DND-41 (cell line): ENCODE measurements around the gene GADL1.

Experiments used
- ATAC-seq: fragments of 200-7000 bp; cut with Tn5 transposase; 3 replicates; pipeline ENCODE4 v1.9.1; 2021; ENCODE audit warnings: low read depth; ENCODE audit not compliant: insufficient read depth
- DNase-seq: peaks from one replicate; pipeline ENCODE4 v3.0.0-alpha.2; 2020
- H2AFZ ChIP-seq: 2 replicates; pipeline ENCODE4 v1.6.0; 2012; ENCODE audit warnings: low read depth, low read length
- H3K27ac ChIP-seq: 2 replicates; pipeline ENCODE4 v1.5.1; 2012; ENCODE audit warnings: low read length, inconsistent platforms
- H3K27me3 ChIP-seq: fragments of 200-600 bp; sonication (generic); 2 replicates; pipeline ENCODE4 v1.6.0; 2012; ENCODE audit warnings: low read length, mild to moderate bottlenecking, inconsistent platforms; ENCODE audit not compliant: insufficient read depth, poor library complexity
- H3K36me3 ChIP-seq: 2 replicates; pipeline ENCODE4 v1.5.1; 2012; ENCODE audit warnings: low read length, inconsistent platforms; ENCODE audit not compliant: insufficient read depth
- H3K4me1 ChIP-seq: 2 replicates; pipeline ENCODE4 v1.5.1; 2012; ENCODE audit warnings: mild to moderate bottlenecking, low read length; ENCODE audit not compliant: insufficient read depth
- H3K4me2 ChIP-seq: 2 replicates; pipeline ENCODE4 v1.6.0; 2012; ENCODE audit warnings: mild to moderate bottlenecking, moderate library complexity, low read length, inconsistent platforms; ENCODE audit not compliant: insufficient read depth
- H3K4me3 ChIP-seq, 2 experiments: fragments of 200-600 bp in 1 of 2; shearing (Covaris generic) in 1 of 2; 2 replicates each; pipeline ENCODE4 v1.5.1; 2012 to 2016; ENCODE audit warnings: inconsistent platforms in 2 of 2, low read length in 2 of 2, mild to moderate bottlenecking in 2 of 2, low read depth in 1 of 2, moderate library complexity in 1 of 2
- H3K79me2 ChIP-seq: 2 replicates; pipeline ENCODE4 v1.6.0; 2012; ENCODE audit warnings: low read length, inconsistent platforms; ENCODE audit not compliant: insufficient read depth
- H3K9ac ChIP-seq: 2 replicates; pipeline ENCODE4 v1.6.0; 2012; ENCODE audit warnings: low read depth, mild to moderate bottlenecking, inconsistent platforms, low read length, moderate library complexity
- H3K9me3 ChIP-seq: 2 replicates; pipeline ENCODE4 v1.5.1; 2012; ENCODE audit warnings: low read length, moderate library complexity, mild to moderate bottlenecking, inconsistent platforms; ENCODE audit not compliant: insufficient read depth, severe bottlenecking
- H4K20me1 ChIP-seq: 2 replicates; pipeline ENCODE4 v1.6.0; 2012; ENCODE audit warnings: low read length; ENCODE audit not compliant: insufficient read depth
- EZH2 ChIP-seq: IDR thresholded peaks from 3 replicates; pipeline ENCODE4 v1.6.1; 2012; ENCODE audit warnings: borderline replicate concordance, low read depth, mild to moderate bottlenecking, moderate library complexity, low read length, inconsistent platforms; ENCODE audit not compliant: severe bottlenecking
- TF ChIP-seq, protein P1 (sequence below): IDR thresholded peaks from 2 replicates; pipeline ENCODE4 v1.5.1; 2012; ENCODE audit warnings: borderline replicate concordance, low read length, moderate library complexity, mild to moderate bottlenecking; ENCODE audit not compliant: poor library complexity, severe bottlenecking; ENCODE audit errors: extremely low read depth

The GADL1 gene

DNA sequence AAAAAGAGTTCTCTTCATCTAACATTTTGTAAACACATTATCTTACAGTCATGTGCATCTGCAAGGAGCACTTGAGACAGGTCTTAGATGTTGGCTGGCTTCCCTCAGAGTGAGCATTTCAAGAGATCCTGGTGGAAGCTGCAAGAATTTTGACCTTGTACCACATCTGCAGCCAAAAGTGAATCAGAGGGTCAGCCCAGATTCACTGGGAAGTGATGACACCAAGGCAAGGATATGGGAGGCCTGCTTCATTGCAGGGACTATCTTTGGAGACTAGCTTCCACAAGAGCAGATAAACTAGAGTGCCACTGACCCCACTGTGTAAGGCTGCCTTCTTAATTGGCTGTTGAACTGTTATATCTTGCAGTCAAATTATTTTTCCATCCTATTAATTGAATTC lies 21.3 kb upstream of the GADL1 start:
- H4K20me1 ChIP-seq, result no peaks in the 10 kb centered on the region
- ATAC-seq, result no peak
- TF ChIP-seq EZH2, result no peak
- TF ChIP-seq, protein P1, sequence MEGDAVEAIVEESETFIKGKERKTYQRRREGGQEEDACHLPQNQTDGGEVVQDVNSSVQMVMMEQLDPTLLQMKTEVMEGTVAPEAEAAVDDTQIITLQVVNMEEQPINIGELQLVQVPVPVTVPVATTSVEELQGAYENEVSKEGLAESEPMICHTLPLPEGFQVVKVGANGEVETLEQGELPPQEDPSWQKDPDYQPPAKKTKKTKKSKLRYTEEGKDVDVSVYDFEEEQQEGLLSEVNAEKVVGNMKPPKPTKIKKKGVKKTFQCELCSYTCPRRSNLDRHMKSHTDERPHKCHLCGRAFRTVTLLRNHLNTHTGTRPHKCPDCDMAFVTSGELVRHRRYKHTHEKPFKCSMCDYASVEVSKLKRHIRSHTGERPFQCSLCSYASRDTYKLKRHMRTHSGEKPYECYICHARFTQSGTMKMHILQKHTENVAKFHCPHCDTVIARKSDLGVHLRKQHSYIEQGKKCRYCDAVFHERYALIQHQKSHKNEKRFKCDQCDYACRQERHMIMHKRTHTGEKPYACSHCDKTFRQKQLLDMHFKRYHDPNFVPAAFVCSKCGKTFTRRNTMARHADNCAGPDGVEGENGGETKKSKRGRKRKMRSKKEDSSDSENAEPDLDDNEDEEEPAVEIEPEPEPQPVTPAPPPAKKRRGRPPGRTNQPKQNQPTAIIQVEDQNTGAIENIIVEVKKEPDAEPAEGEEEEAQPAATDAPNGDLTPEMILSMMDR, result no peak
- H3K9ac ChIP-seq, result no peak overlapping the region
- H3K4me2 ChIP-seq, result no peak overlapping the region
- DNase-seq, result no peak
- H3K27me3 ChIP-seq, result no peaks in the 10 kb centered on the region
- no peak overlapping the region for H3K4me3 ChIP-seq
- H3K27ac ChIP-seq, result no peak overlapping the region
- H3K9me3 ChIP-seq, result no peaks in the 10 kb centered on the region
- no peaks in the 10 kb centered on the region for H3K79me2 ChIP-seq
- no peaks in the 10 kb centered on the region for H3K4me1 ChIP-seq
- no peaks in the 10 kb centered on the region for H3K36me3 ChIP-seq
- no peak overlapping the region for H2AFZ ChIP-seq

DNA sequence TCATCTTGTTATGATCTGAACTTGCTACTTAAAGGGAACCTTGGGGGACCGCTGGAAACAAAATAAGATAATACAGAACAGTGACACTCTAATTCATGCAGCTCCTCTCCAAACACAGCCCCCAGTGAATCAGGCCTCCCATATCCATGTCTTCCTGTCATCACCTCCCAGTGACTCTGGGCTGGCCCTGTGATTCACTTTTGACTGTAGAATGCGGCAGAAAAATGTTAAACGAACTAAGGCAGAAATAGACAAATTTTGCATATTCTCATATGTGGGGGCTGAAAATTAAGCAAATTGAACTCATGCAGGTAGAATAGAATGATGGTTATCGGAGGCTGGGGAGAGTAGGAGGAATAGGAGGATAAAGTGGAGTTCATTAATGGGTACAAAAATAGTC lies 20.2 kb upstream of the GADL1 start:
- no peak overlapping the region for H3K9ac ChIP-seq
- H3K4me2 ChIP-seq, result no peak overlapping the region
- H3K9me3 ChIP-seq, result no peaks in the 10 kb centered on the region
- no peaks in the 10 kb centered on the region for H4K20me1 ChIP-seq
- TF ChIP-seq, protein P1, result no peak
- no peak for TF ChIP-seq EZH2
- H3K79me2 ChIP-seq, result no peaks in the 10 kb centered on the region
- H3K27me3 ChIP-seq, result no peaks in the 10 kb centered on the region
- H2AFZ ChIP-seq, result no peak overlapping the region
- DNase-seq (no peak), ATAC-seq (no peak)
- no peak overlapping the region for H3K4me3 ChIP-seq
- H3K4me1 ChIP-seq, result no peaks in the 10 kb centered on the region
- no peak overlapping the region for H3K27ac ChIP-seq
- H3K36me3 ChIP-seq, result no peaks in the 10 kb centered on the region

DNA sequence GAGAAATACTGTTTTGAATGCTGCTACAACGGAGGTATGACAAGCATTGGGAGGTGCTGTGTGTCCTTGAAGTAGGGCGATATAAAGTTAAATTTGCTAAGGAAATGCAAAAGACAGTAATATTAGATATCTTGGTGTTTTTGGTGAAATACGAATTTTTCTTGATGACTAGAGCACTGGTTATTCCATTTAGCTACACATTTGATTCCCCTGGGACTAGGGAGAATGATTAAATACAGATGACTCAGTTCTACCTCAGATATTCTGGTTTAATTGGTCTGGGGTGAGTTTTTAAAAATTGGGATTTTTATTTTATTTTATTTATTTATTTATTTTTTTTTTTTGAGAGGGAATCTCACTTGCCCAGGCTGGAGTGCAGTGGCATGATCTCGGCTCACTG lies 18.7 kb upstream of the GADL1 start:
- Histone ChIP-seq H3K9ac (no peak overlapping the region), H3K36me3 (no peaks in the 10 kb centered on the region), H3K4me1 (no peaks in the 10 kb centered on the region), H4K20me1 (no peaks in the 10 kb centered on the region), H3K27me3 (no peaks in the 10 kb centered on the region), H3K4me3 (no peak overlapping the region), H3K9me3 (no peaks in the 10 kb centered on the region), H3K79me2 (no peaks in the 10 kb centered on the region), H2AFZ (no peak overlapping the region), H3K4me2 (no peak overlapping the region), H3K27ac (no peak overlapping the region)
- DNase-seq (no peak), ATAC-seq (no peak)
- TF ChIP-seq, protein P1, result no peak
- TF ChIP-seq EZH2, result no peak

DNA sequence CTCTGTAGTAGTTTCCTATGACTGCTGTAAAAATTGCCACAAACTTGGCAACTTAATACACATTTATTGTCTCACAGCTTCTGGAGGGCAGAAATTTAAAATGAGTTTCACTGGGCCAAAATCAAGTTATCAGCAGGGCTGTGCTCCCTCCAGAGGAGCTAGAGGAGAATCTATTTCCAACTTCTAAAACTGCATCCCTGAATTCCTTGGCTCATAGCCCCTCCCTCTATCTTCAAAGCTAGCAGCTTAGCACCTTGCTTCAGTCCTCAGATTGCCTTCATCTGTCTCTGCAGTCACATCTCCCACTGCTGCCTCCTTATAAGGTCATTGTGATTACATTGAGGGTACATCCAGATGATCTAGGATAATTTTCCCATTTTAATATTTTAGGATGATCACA lies 17.8 kb upstream of the GADL1 start:
- no peak for DNase-seq
- Histone ChIP-seq H2AFZ (no peak overlapping the region), H3K4me2 (no peak overlapping the region), H4K20me1 (no peaks in the 10 kb centered on the region), H3K9ac (no peak overlapping the region), H3K27me3 (no peaks in the 10 kb centered on the region), H3K4me1 (no peaks in the 10 kb centered on the region), H3K79me2 (no peaks in the 10 kb centered on the region), H3K36me3 (no peaks in the 10 kb centered on the region), H3K27ac (no peak overlapping the region), H3K9me3 (no peaks in the 10 kb centered on the region), H3K4me3 (no peak overlapping the region)
- no peak for ATAC-seq
- TF ChIP-seq, protein P1, result no peak
- no peak for TF ChIP-seq EZH2
